Fibroblast of pulmonary artery (primary cell): ENCODE results near the gene OVOL1.

Experiments
- DNase-seq: peaks from one replicate; pipeline ENCODE4 v3.0.0-alpha.2; 2010; ENCODE audit warnings: low read depth
- H3K4me3 ChIP-seq: replicated peaks from 2 replicates; pipeline ENCODE4 v1.5.1; 2011; ENCODE audit warnings: low read depth, mild to moderate bottlenecking, control low read depth, low read length, moderate library complexity
- TF ChIP-seq, protein P1 (sequence below): IDR thresholded peaks from 2 replicates; pipeline ENCODE4 v1.5.1; 2011; ENCODE audit warnings: mild to moderate bottlenecking, control low read depth, low read length, inconsistent platforms; ENCODE audit errors: missing control alignments

The OVOL1 gene

DNA sequence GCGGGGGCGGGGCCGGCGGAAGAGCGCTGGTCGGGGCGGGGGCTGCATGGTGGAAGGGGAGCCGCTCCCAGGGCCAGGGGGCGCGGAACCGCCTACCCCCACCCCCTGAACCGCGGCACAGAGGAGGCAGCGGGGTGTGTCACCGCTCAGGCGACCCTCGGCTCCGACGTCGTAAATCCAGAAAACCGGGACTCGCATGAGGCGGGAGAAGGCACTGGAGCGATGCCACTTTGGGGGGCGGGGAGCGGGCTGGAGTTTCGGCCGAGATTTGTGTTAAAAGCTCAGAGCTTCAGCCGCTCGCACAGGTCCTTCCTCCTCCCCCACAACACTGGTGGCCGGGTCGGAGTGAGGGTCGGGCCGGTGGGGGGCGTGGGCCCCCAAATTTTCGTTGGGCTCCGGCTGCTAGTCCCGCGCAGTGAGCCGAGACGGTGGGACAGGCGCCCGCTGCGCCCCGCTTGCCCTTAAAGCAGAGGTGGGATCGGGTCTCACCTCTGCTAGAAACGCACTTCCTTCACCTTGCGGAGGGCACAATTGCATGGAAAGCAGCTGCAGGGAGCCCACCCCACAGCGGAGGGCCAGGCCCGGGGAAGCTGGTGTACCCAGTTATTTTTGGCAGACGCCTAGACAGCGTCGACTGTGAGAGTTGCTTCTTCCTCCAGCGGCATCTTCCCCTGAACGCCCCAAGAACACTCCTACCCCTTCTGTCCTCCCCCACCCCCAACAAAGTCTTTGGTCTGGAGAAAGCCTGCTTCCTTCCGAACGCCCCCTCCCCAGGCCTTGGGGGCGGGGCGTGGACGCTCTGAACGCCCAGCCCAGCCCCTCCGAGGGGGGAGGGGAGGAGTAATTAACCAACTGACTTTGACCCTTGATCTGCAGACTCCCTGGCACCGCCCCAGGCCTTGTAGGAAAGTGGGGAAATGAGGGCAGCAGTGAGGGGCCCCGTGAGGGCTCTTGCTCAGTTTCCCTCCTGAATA is 1.1 kb downstream of the OVOL1 start:
- no peak for DNase-seq
- H3K4me3 ChIP-seq = no peak overlapping the region
- TF ChIP-seq, protein P1, sequence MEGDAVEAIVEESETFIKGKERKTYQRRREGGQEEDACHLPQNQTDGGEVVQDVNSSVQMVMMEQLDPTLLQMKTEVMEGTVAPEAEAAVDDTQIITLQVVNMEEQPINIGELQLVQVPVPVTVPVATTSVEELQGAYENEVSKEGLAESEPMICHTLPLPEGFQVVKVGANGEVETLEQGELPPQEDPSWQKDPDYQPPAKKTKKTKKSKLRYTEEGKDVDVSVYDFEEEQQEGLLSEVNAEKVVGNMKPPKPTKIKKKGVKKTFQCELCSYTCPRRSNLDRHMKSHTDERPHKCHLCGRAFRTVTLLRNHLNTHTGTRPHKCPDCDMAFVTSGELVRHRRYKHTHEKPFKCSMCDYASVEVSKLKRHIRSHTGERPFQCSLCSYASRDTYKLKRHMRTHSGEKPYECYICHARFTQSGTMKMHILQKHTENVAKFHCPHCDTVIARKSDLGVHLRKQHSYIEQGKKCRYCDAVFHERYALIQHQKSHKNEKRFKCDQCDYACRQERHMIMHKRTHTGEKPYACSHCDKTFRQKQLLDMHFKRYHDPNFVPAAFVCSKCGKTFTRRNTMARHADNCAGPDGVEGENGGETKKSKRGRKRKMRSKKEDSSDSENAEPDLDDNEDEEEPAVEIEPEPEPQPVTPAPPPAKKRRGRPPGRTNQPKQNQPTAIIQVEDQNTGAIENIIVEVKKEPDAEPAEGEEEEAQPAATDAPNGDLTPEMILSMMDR = no peak

DNA sequence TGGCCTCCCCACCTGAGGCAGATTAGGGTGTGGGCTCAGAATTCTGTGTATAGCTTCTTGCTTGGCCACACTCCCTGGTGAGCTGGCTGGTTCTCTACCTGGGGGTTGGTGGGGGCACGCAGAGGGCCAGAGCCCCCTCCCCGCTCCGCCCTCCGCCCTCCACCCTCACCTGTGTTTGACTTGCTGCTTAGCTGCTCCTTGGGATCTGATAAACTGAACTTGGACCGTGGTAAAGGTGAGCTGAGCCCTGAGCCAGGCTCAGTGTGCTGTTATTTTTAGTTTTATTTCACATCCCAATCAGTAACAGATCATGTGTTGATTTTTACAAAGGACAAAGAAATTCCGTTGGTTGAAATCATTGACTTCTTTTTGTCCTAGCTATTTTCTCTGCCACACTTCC is 2.0 kb downstream of the OVOL1 start:
- TF ChIP-seq, protein P1 = no peak
- no peak for DNase-seq
- H3K4me3 ChIP-seq = no peak overlapping the region

DNA sequence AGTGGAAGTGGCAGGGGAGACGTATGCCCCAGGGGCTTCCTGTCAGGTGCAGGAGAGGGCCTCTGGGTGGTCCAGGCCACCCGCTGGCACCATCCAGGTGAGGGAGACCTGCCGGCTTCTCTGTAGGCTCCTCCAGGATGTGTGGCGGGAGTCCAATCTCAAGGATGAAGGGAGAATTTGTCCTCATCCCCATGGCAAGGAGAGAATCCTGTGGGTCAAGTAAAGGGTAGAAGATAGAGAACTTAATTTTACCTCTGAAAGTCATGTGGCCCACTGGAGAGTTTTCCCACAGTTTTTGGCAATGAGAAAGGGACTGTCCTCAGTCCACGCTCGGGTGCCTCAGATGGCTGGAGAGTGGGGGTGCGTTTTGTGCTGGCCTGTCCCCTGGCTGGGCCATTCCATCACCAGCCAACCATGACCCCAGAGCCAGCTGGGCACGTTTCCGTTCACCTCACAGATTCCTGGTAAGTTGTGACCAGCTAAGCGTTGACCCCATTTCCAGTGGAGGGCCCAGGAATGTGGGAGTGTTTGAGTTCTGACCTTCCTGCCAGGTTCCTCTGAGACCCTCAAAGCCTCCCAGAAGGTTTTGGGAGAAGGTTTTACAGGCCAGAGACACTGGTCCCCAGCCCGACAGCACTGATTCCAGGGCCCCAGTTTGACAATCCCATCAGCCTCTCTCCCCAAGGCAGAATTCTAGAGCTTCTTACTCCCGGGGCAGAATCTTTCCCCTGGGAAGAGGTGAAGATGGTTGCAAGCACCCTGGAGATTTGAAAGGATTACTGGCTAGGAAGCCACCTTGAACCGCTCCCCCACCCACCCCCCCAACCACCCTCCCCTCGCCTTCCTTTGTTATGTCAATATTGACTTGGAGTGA is 2.6 kb downstream of the OVOL1 start:
- TF ChIP-seq, protein P1 = no peak
- DNase-seq = no peak
- no peak overlapping the region for H3K4me3 ChIP-seq

DNA sequence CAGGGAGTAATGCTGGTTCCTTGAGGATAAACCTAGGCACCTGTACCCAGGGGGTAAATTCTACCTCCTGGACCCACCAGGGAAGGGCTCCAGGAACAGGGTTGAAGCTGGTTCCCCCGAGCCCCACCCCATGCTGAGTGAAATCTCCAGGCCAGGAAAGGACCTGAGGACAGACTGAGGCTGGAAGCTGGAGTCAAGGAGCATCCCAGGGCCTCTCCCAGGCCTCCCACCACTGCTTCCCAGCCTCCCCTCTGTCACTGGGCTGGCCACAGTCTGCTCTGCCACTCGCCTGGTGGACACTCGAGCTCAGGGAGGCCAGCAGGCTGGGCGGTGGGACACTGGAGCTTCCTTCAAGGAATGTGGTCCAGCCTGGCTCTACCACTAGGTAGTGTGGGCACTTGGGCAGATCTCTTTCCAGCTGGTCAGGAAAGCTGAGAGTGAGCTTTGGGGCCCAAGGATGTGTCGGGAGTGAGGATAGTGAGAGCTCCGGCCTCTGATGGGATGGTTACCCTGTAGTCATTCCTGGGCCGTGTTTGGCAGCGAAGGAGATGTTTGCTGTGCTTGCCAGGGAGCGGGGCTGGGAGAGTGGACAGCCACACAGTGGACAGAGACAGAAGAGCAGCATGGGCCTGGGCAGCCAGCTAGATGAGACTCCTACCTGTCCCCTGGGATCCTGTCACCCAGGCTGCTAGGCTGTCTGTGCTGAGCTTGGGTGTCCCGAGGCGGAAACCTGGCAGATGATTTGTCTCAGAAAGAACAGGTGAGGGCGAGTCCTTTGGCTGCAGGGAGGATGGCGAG is 3.4 kb downstream of the OVOL1 start:
- H3K4me3 ChIP-seq = no peak overlapping the region
- no peak for DNase-seq
- TF ChIP-seq, protein P1 = no peak

DNA sequence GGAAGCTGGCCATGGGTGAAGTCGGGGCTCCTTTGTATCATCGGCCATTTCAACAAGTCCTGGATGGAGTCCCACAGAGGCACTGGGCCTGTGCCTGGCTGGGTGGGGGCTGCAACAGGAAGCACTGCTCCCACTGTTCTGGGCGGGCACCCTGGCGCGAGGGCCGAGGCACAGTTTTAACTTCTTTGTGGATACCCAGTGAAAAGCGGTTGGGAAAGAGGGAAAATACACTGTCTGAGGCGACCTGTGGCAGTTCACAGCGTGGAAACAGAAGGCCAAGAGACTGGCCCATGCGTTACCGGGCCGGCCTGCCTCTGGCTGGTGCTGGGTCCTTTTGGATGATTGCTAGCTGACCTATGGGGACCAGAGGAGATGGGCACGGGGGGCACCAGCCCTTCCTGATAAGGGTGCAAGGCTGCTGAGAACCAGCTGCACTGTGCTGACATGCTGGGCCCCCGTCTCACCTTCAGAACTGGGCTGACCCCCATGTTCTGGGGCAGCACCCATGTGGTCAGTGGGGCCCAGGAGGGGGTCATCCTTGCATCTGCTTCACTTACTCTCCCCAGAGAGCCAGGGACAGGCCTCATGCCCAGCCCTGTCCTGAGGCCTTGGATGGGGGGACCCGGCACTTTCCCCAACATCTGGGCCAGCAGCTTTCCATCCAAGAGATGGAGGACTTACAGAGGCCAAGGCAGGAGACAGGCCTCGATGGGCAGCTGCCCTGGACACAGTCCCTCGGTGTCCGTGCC is 4.2 kb downstream of the OVOL1 start:
- TF ChIP-seq, protein P1 = no peak
- H3K4me3 ChIP-seq = no peak overlapping the region
- no peak for DNase-seq

DNA sequence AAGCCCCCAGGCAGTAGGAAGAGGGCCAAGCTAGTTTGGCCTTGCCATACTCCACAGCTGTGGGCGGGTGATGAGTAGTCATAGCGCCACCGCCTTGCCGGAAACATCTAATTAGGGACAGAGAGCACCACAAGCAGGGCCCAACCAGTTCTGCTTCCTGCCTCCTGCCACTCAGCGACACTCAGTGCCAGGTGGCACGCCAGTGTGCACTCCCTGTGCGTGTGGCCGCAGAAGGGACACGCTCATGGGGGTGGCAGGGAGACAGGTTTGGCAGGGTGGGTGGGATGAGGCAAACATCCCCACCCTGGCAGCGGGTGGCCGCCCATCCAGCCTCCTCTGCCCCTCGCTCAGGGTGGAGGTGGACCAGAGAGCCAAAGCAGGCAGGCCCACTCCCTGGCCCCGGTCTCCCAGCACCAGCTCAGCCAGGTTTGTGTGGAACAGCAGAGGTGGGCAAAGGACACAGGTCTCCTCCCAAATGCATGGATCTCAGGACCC is 4.9 kb downstream of the OVOL1 start:
- TF ChIP-seq, protein P1 = no peak
- no peak for DNase-seq
- H3K4me3 ChIP-seq = no peak overlapping the region
